ENCODE measurements around the gene COG5.

The COG5 gene

DNA sequence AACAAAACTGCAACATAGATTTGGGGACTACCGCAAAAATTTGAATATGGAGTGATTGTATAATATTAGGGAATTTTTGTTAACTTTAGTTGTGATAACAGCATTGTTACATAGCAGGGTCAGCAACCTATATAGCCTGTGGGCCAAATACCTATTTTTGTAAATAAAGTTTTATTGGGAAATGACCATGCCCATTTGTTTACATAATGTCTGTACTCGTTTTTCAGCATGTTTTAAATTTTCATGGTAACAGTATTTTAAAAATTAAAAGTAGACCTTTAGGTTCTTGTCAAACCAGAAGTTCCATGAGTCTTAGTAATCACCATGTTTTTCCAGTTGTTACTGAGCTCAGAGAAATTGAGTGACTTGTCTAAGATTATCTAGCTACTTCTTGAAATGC lies 21.0 kb upstream of the COG5 start:
- Histone ChIP-seq H3K4me1 (ENCODE audit: control insufficient read depth, low read length) (peaks cover 19% of the 10 kb centered on the region), H3F3A (ENCODE audit: control insufficient read depth, insufficient read depth) (peaks cover 15% of the 10 kb centered on the region; the same call in 1 of the 2 replicates), H3K27me3 (ENCODE audit: control insufficient read depth, low read length) (no peaks in the 10 kb centered on the region), H3K4me3 (ENCODE audit: low read length) (no peak overlapping the region), H3K9me2 (replicated peaks; ENCODE audit: control insufficient read depth, low read length) (no peaks in the 10 kb centered on the region), H3K79me2 (ENCODE audit: control insufficient read depth, low read length) (peaks cover 22% of the 10 kb centered on the region), H3K36me3 (ENCODE audit: control insufficient read depth, low read length) (peaks cover 33% of the 10 kb centered on the region), H4K20me1 (ENCODE audit: control insufficient read depth, insufficient read depth, low read depth, low read length) (no peaks in the 10 kb centered on the region), H3K9me3 (ENCODE audit: control insufficient read depth, insufficient read depth, low read length) (no peaks in the 10 kb centered on the region), H3K27ac (ENCODE audit: low read depth, low read length) (no peak overlapping the region), H3K4me2 (ENCODE audit: low read length) (no peak overlapping the region)
- TF ChIP-seq EZH2phosphoT487 (IDR thresholded peaks at IDR 0.05; ENCODE audit: borderline replicate concordance, low read length) = no peak
- TF ChIP-seq, protein P1, sequence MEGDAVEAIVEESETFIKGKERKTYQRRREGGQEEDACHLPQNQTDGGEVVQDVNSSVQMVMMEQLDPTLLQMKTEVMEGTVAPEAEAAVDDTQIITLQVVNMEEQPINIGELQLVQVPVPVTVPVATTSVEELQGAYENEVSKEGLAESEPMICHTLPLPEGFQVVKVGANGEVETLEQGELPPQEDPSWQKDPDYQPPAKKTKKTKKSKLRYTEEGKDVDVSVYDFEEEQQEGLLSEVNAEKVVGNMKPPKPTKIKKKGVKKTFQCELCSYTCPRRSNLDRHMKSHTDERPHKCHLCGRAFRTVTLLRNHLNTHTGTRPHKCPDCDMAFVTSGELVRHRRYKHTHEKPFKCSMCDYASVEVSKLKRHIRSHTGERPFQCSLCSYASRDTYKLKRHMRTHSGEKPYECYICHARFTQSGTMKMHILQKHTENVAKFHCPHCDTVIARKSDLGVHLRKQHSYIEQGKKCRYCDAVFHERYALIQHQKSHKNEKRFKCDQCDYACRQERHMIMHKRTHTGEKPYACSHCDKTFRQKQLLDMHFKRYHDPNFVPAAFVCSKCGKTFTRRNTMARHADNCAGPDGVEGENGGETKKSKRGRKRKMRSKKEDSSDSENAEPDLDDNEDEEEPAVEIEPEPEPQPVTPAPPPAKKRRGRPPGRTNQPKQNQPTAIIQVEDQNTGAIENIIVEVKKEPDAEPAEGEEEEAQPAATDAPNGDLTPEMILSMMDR (IDR thresholded peaks at IDR 0.05; ENCODE audit: low read depth, low read length, poor library complexity, severe bottlenecking) = no peak

DNA sequence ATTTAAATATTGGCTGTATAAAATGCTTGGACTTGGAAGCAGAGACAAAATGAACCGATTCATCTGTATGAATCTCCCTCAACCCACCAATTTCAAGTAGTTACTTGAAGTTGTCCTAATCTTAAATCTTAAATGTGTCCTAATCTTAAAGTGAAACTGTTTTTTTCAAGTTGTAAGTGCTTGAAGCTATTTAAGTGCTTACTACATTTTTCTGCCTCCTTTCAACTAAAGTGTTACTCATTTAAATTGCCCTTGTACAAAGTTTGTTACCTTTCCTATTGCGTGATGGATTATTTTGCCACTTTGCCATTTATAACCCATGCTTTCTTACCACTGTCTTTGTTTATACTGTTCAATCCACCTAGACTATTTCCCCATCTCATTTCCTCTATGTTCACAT lies 19.2 kb upstream of the COG5 start:
- TF ChIP-seq, protein P1 (IDR thresholded peaks at IDR 0.05; ENCODE audit: low read depth, low read length, poor library complexity, severe bottlenecking) = no peak
- TF ChIP-seq EZH2phosphoT487 (IDR thresholded peaks at IDR 0.05; ENCODE audit: borderline replicate concordance, low read length) = no peak
- no peaks in the 10 kb centered on the region for H3K27me3 ChIP-seq (ENCODE audit: control insufficient read depth, low read length)
- no peaks in the 10 kb centered on the region for H3K9me3 ChIP-seq (ENCODE audit: control insufficient read depth, insufficient read depth, low read length)
- H4K20me1 ChIP-seq (ENCODE audit: control insufficient read depth, insufficient read depth, low read depth, low read length) = no peaks in the 10 kb centered on the region
- peaks cover 25% of the 10 kb centered on the region for H3K79me2 ChIP-seq (ENCODE audit: control insufficient read depth, low read length)
- no peak overlapping the region for H3K27ac ChIP-seq (ENCODE audit: low read depth, low read length)
- H3K9me2 ChIP-seq (replicated peaks; ENCODE audit: control insufficient read depth, low read length) = no peaks in the 10 kb centered on the region
- no peak overlapping the region for H3K4me3 ChIP-seq (ENCODE audit: low read length)
- 0 out of 2 replicates have a peak overlapping the region, but pooled peaks have one; percentile 15 for H3K4me2 ChIP-seq (ENCODE audit: low read length)
- H3K36me3 ChIP-seq (ENCODE audit: control insufficient read depth, low read length) = peaks cover 29% of the 10 kb centered on the region
- peaks cover 21% of the 10 kb centered on the region for H3F3A ChIP-seq (ENCODE audit: control insufficient read depth, insufficient read depth)
- H3K4me1 ChIP-seq (ENCODE audit: control insufficient read depth, low read length) = peaks cover 23% of the 10 kb centered on the region

DNA sequence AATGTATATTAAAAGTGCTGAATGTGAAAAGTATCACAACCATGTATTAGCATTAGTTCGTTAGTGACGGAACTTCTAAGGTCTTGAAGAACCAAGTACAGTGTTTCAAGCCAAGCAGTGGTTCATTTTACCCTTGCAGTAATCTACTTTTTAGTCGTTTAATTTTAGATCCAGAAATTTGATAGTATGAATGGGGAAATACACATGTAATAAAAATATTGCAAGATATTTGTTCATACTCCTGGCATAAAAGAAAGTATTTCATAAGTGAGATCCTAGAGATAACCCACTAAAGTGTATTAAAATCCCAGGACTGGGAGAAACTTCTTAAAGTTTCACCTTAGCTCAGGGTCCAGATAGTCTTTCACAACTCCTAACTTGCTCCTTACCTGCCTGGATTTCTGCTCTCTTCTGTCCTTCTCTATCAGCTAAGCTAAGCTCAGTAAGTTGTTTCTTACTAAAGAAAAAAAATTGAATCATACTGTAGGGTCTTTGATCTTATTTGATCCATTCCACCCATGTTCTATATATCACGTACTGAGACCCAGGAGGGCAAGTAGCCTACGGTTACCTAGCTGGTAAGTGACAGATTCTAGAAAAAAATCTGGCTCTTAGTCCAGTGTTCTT lies 17.8 kb upstream of the COG5 start:
- TF ChIP-seq, protein P1 (IDR thresholded peaks at IDR 0.05; ENCODE audit: low read depth, low read length, poor library complexity, severe bottlenecking) = no peak
- TF ChIP-seq EZH2phosphoT487 (IDR thresholded peaks at IDR 0.05; ENCODE audit: borderline replicate concordance, low read length) = no peak
- peak overlapping the region; percentile 59 for H3K4me2 ChIP-seq (ENCODE audit: low read length)
- no peak overlapping the region for H3K27ac ChIP-seq (ENCODE audit: low read depth, low read length)
- peaks cover 23% of the 10 kb centered on the region for H3K4me1 ChIP-seq (ENCODE audit: control insufficient read depth, low read length)
- H3K4me3 ChIP-seq (ENCODE audit: low read length) = peak overlapping the region; percentile 74
- H3F3A ChIP-seq (ENCODE audit: control insufficient read depth, insufficient read depth) = peaks cover 29% of the 10 kb centered on the region
- peaks cover 32% of the 10 kb centered on the region for H3K36me3 ChIP-seq (ENCODE audit: control insufficient read depth, low read length)
- no peaks in the 10 kb centered on the region for H3K9me2 ChIP-seq (replicated peaks; ENCODE audit: control insufficient read depth, low read length)
- no peaks in the 10 kb centered on the region for H3K27me3 ChIP-seq (ENCODE audit: control insufficient read depth, low read length)
- H4K20me1 ChIP-seq (ENCODE audit: control insufficient read depth, insufficient read depth, low read depth, low read length) = no peaks in the 10 kb centered on the region
- no peaks in the 10 kb centered on the region for H3K9me3 ChIP-seq (ENCODE audit: control insufficient read depth, insufficient read depth, low read length)
- H3K79me2 ChIP-seq (ENCODE audit: control insufficient read depth, low read length) = peaks cover 25% of the 10 kb centered on the region

Data from DOHH2 (cell line).